ENCODE results near the gene RPL29.

DNA sequence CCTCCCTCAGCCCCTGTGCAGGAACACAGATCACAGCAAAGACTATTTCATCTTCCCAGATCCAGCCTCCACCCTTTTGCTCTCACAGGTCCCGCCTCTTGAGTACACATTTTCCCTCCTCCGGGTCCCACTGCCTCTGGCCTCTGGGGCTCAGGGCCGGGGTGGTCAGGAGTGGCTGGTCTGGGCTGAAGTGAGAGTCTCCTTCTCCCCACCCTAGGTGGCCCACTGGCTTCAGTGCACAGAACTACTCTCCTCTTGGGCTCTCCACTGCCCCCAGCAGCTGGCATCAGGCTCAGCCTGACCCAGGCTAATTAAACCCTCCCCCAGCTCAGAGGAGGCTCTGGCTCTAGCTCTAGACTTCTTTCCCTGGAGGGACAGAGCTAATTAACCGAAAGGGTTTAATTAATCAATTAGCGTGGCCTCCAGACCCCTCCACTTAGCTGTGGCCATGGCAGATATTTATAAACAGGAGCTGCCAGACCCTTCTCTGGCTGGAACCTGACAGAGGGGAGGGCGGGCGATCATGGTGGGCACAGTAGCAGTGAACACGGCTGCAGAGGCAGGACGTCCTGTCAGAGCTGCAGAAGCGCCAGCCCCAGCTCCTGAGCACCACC, 45.5 kb upstream of the RPL29 start:
- TF ChIP-seq YY1 (IDR thresholded peaks at IDR 0.05; ENCODE audit: insufficient read depth, insufficient read length) (no peak), ZNF274 (IDR thresholded peaks at IDR 0.05; ENCODE audit: low read depth, low read length) (no peak)

Data from NT2/D1 (cell line).